HCT116 (cell line): ENCODE measurements around the gene FAM222B. TPM values are rescaled to one million over a fixed set of nuclear protein-coding genes. Genes with fewer than 3 reads are reported as not detected.
A peak's percentile ranks its signal among the peaks of the same experiment; 100 is the strongest.
"Not testable (repeated sequence)": the region's sequence is repeated elsewhere in the genome, so short reads cannot be mapped to it uniquely, and the experiment has no call there.

Experiments
- ATAC-seq: fragments of 200-7000 bp; cut with Tn5 transposase; 2 replicates; pipeline ENCODE4 v1.9.1; 2020; ENCODE audit warnings: mild to moderate bottlenecking, moderate library complexity
- BruUV-seq: library from RNA; stranded (reverse); fragments of 400-500 nt; replicated peaks from 2 replicates; lab custom pipeline; 2021; lab: Mats Ljungman, UMichigan
- CTCF ChIA-PET: fragments of 300-600 bp; sonication (Branson Sonifier 250); formaldehyde crosslinking; loops from one replicate; lab custom pipeline; 2021; ENCODE audit warnings: antibody characterized with exemption; lab: Charles Lee
- POLR2A ChIA-PET: fragments of 300-600, 350-600 bp; sonication (Branson Sonifier 250); formaldehyde crosslinking; loops from one replicate; lab custom pipeline; 2021; ENCODE audit warnings: antibody characterized with exemption; lab: Charles Lee
- RAD21 ChIA-PET, 2 experiments: fragments of 300-600 bp; sonication (Branson Sonifier 250); formaldehyde crosslinking; loops; one replicate each; lab custom pipeline; 2023; ENCODE audit warnings: low total read pairs in 2 of 2; ENCODE audit not compliant: uncharacterized antibody in 2 of 2, unreplicated experiment in 2 of 2, low non-redundant PET in 1 of 2; lab: Charles Lee
- DNase-seq: peaks from one replicate; pipeline ENCODE4 v3.0.0-alpha.2; 2010; ENCODE audit warnings: low read depth, low spot score
- H2AFZ ChIP-seq: fragments of 200-600 bp; shearing (Covaris generic), sonication (generic); 2 replicates; pipeline ENCODE4 v1.6.1; 2017; ENCODE audit warnings: low read depth, mixed run types, mixed read lengths, antibody characterized with exemption, low read length; ENCODE audit not compliant: poor library complexity, severe bottlenecking
- H3K27ac ChIP-seq: 2 replicates; pipeline ENCODE4 v1.5.1; 2012; ENCODE audit warnings: low read depth, low read length
- H3K27me3 ChIP-seq: fragments of 200-600 bp; sonication (generic); 2 replicates; pipeline ENCODE4 v1.6.1; 2016; ENCODE audit warnings: mixed run types, low read length, mixed read lengths; ENCODE audit not compliant: insufficient read depth
- H3K36me3 ChIP-seq, 2 experiments: fragments of 200-500 bp in 1 of 2; fragments of 200-600 bp in 1 of 2; sonication (Bioruptor generic) in 1 of 2; sonication (generic) in 1 of 2; 2 replicates each; pipeline versions ENCODE4 v1.5.1 to v1.6.1; 2014 to 2016; ENCODE audit warnings: low read length in 2 of 2, inconsistent platforms in 1 of 2, mixed read lengths in 1 of 2, mixed run types in 1 of 2; ENCODE audit not compliant: insufficient read depth in 2 of 2, control insufficient read depth in 1 of 2
- H3K4me1 ChIP-seq, 2 experiments: fragments of 200-600 bp in 1 of 2; sonication (generic) in 1 of 2; 2 replicates each; pipeline versions ENCODE4 v1.5.1 to v1.6.1; 2012 to 2017; ENCODE audit warnings: low read length in 2 of 2, inconsistent platforms in 1 of 2, mild to moderate bottlenecking in 1 of 2, mixed read lengths in 1 of 2, mixed run types in 1 of 2, moderate library complexity in 1 of 2; ENCODE audit not compliant: insufficient read depth in 2 of 2, control insufficient read depth in 1 of 2
- H3K4me2 ChIP-seq: fragments of 200-600 bp; sonication (generic); 2 replicates; pipeline ENCODE4 v1.6.1; 2017; ENCODE audit warnings: mixed run types, low read length, mixed read lengths
- H3K4me3 ChIP-seq, 2 experiments: fragments of 200-600 bp in 1 of 2; sonication (generic) in 1 of 2; replicated peaks in 1 of 2; 2 replicates each; pipeline ENCODE4 v1.5.1; 2011 to 2016; ENCODE audit warnings: low read length in 2 of 2, control low read depth in 1 of 2, low read depth in 1 of 2, mild to moderate bottlenecking in 1 of 2, mixed read lengths in 1 of 2, mixed run types in 1 of 2
- H3K79me2 ChIP-seq: fragments of 200-600 bp; sonication (generic); 2 replicates; pipeline ENCODE4 v1.6.1; 2017; ENCODE audit warnings: mild to moderate bottlenecking, mixed run types, low read length, moderate library complexity, mixed read lengths; ENCODE audit not compliant: insufficient read depth
- H3K9ac ChIP-seq: fragments of 200-600 bp; sonication (generic); 2 replicates; pipeline ENCODE4 v1.6.1; 2016; ENCODE audit warnings: low read length, mixed read lengths
- H3K9me2 ChIP-seq: fragments of 200-600 bp; sonication (generic), shearing (Covaris generic); 2 replicates; pipeline ENCODE4 v1.6.1; 2017; ENCODE audit warnings: mixed run types, mild to moderate bottlenecking, moderate library complexity; ENCODE audit not compliant: insufficient read depth
- H3K9me3 ChIP-seq, 2 experiments: fragments of 200-500 bp in 1 of 2; fragments of 200-600 bp in 1 of 2; sonication (Bioruptor generic) in 1 of 2; sonication (generic) in 1 of 2; 2 replicates each; pipeline ENCODE4 v1.6.1; 2014 to 2017; ENCODE audit warnings: low read length in 2 of 2, mixed read lengths in 2 of 2, inconsistent platforms in 1 of 2, low read depth in 1 of 2, mild to moderate bottlenecking in 1 of 2, mixed run types in 1 of 2, moderate library complexity in 1 of 2; ENCODE audit not compliant: control insufficient read depth in 1 of 2, insufficient read depth in 1 of 2
- H4K20me1 ChIP-seq: fragments of 200-600 bp; sonication (generic), shearing (Covaris generic); 2 replicates; pipeline ENCODE4 v1.6.1; 2017; ENCODE audit warnings: mixed run types, mild to moderate bottlenecking, moderate library complexity; ENCODE audit not compliant: insufficient read depth
- EZH2 ChIP-seq: fragments of 200-600 bp; sonication (generic); IDR thresholded peaks from 2 replicates; pipeline ENCODE4 v1.6.1; 2017; ENCODE audit warnings: antibody characterized with exemption, mixed run types
- FOSL1 ChIP-seq: IDR thresholded peaks from 2 replicates; pipeline ENCODE4 v1.6.1; 2012; ENCODE audit warnings: low read depth
- MAX ChIP-seq: IDR thresholded peaks from 2 replicates; pipeline ENCODE4 v1.6.1; 2012
- SIN3A ChIP-seq: IDR thresholded peaks from 2 replicates; pipeline ENCODE4 v1.6.1; 2012; ENCODE audit warnings: low read depth
- ZBTB33 ChIP-seq: IDR thresholded peaks from 2 replicates; pipeline ENCODE4 v1.6.1; 2011; ENCODE audit warnings: mild to moderate bottlenecking, low read length, moderate library complexity; ENCODE audit not compliant: insufficient replicate concordance; ENCODE audit errors: extremely low read depth
- intact Hi-C: fragments of 100-400 bp; cut with micrococcal nuclease; formaldehyde crosslinking; loops from 2 replicates; pipeline ENCODE4 v1.10.0; 2022
- total RNA-seq: library from RNA; stranded (reverse); gene quantifications from one replicate; pipeline ENCODE4 v1.2.1, GENCODE V29; 2021; ENCODE audit not compliant: unreplicated experiment

Gene FAM222B
- total RNA-seq, 1 experiment from 2014 or later, result 22.7 TPM

GRCh38 chr17:28807925-28808634 is 34.5 kb downstream of the FAM222B start (continued):
- TF ChIP-seq ZBTB33 (no peak), MAX (peak; percentile 46; the same call in 1 of the 2 replicates), FOSL1 (peak; percentile 54), EZH2 (no peak)
- TF ChIP-seq, all 23 proteins: peak for 7

GRCh38 chr17:28796062-28796461 is 46.5 kb downstream of the FAM222B start:
- intact Hi-C loops, result no loop called here
- DNase-seq, result no peak
- POLR2A ChIA-PET, result no interaction called here
- no peak overlapping the region for H3K27ac ChIP-seq
- TF ChIP-seq SIN3A, result no peak
- TF ChIP-seq, all 23 proteins: peak for 0
- Histone ChIP-seq H4K20me1 (0 out of 2 replicates have a peak, but pooled peaks cover 3% of the 10 kb centered on the region), H3K9ac (no peak overlapping the region), H3K27me3 (no peaks in the 10 kb centered on the region), H2AFZ (no peak overlapping the region), H3K79me2 (peaks cover 69% of the 10 kb centered on the region), H3K9me3 (no peaks in the 10 kb centered on the region), H3K4me2 (no peak overlapping the region), H3K9me2 (no peaks in the 10 kb centered on the region), H3K36me3 (no peaks in the 10 kb centered on the region), H3K4me1 (no peaks in the 10 kb centered on the region), H3K4me3 (no peak overlapping the region)
- ChIA-PET RAD21 (no interaction called here), CTCF (no interaction called here)
- no TSS peak for BruUV-seq
- no peak for ATAC-seq

GRCh38 chr17:28794846-28795441 is 47.6 kb downstream of the FAM222B start:
- H3K9ac ChIP-seq, H3K4me1 ChIP-seq, H3K4me3 ChIP-seq, intact Hi-C loops, RAD21 ChIA-PET, H3K27me3 ChIP-seq, BruUV-seq, H3K9me3 ChIP-seq, DNase-seq, H3K9me2 ChIP-seq, H3K36me3 ChIP-seq, H3K27ac ChIP-seq, H4K20me1 ChIP-seq, H2AFZ ChIP-seq, ATAC-seq, POLR2A ChIA-PET, CTCF ChIA-PET, H3K4me2 ChIP-seq: not testable (repeated sequence)
- peaks cover 73% of the 10 kb centered on the region for H3K79me2 ChIP-seq
